ENCODE results near the gene ARID4A.

DNA sequence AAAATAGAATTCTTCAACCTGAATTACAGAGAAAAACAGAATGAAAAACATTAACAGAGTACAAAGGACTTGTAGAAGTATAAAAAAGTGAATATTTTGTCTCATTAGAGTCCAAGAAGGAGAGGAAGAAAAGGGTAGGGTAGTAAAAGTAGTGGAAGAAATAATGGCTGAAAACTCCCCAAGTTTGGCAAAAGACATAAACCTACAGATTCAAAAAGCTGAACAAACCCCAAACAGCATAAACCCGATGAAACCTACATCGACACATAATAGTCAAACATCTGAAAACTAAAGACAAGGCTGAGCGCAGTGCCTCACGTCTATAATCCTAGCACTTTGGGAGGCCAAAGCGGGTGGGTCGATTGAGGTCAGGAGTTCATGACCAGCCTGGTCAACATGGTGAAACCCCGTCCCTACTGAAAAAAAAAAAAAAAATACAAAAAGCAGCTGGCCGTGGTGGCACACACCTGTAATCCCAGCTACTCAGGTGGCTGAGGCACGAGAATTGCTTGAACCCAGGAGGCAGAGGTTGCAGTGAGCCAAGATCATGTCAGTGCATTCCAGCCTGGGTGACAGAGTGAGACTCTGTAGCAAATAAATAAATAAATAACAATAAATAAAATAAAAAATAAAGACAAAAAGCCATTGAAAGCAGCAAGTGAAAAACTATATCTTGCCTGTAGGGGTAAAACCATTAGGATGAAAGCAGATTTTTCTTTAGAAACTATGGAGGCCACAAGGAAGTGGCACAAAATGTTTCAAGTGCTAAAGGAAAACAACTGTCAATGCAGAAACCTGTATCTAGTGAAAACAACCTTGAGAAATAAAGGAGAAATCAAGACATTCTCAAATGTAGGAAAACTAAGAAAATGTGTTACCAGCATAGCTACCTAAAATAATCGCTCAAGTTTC lies 117.5 kb downstream of the ARID4A start:
- TF ChIP-seq, protein P1, sequence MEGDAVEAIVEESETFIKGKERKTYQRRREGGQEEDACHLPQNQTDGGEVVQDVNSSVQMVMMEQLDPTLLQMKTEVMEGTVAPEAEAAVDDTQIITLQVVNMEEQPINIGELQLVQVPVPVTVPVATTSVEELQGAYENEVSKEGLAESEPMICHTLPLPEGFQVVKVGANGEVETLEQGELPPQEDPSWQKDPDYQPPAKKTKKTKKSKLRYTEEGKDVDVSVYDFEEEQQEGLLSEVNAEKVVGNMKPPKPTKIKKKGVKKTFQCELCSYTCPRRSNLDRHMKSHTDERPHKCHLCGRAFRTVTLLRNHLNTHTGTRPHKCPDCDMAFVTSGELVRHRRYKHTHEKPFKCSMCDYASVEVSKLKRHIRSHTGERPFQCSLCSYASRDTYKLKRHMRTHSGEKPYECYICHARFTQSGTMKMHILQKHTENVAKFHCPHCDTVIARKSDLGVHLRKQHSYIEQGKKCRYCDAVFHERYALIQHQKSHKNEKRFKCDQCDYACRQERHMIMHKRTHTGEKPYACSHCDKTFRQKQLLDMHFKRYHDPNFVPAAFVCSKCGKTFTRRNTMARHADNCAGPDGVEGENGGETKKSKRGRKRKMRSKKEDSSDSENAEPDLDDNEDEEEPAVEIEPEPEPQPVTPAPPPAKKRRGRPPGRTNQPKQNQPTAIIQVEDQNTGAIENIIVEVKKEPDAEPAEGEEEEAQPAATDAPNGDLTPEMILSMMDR (IDR thresholded peaks at IDR 0.05; ENCODE audit: borderline replicate concordance, extremely low read depth, low read length, poor library complexity, severe bottlenecking) = no peak
- no peak for TF ChIP-seq EZH2 (IDR thresholded peaks at IDR 0.05; ENCODE audit: borderline replicate concordance, low read depth, low read length, severe bottlenecking)

All from DND-41 (cell line).